Activated CD8-positive, alpha-beta memory T cell treated with anti-CD3 and anti-CD28 coated beads, Interleukin-2, amount 10 ng/mL, durations not matched to agents 7 days and 5 days (primary cell): Measurements from ENCODE around the gene GRM7. TPM values are rescaled to one million over a fixed set of nuclear protein-coding genes. Genes with fewer than 3 reads are reported as not detected.

Source experiments
- ATAC-seq: fragments of 150-1000 bp; cut with Tn5 transposase; one replicate; pipeline ENCODE4 v1.10.0; 2021; ENCODE audit warnings: moderate library complexity
- CTCF ChIA-PET: fragments of 350-600 bp; sonication (Branson Sonifier 250); formaldehyde crosslinking; loops from one replicate; lab custom pipeline; 2021; ENCODE audit warnings: antibody characterized with exemption; lab: Charles Lee
- DNase-seq: peaks from one replicate; pipeline ENCODE4 v3.0.0-alpha.2; 2020
- H3K27ac Mint-ChIP-seq: one replicate; pipeline ENCODE4 v1.8.0; 2021; ENCODE audit warnings: mild to moderate bottlenecking, mixed read lengths
- H3K27me3 Mint-ChIP-seq: one replicate; pipeline ENCODE4 v1.8.0; 2021; ENCODE audit warnings: mixed read lengths
- H3K36me3 Mint-ChIP-seq: one replicate; pipeline ENCODE4 v1.8.0; 2021; ENCODE audit warnings: mild to moderate bottlenecking, mixed read lengths
- H3K4me1 Mint-ChIP-seq: one replicate; pipeline ENCODE4 v1.8.0; 2021; ENCODE audit warnings: mixed read lengths
- H3K4me3 Mint-ChIP-seq: one replicate; pipeline ENCODE4 v1.8.0; 2021; ENCODE audit warnings: mild to moderate bottlenecking, moderate library complexity, mixed read lengths
- H3K9me3 Mint-ChIP-seq: one replicate; pipeline ENCODE4 v1.8.0; 2022; ENCODE audit warnings: low read depth, mixed read lengths
- total RNA-seq, 2 experiments: library from RNA; stranded (reverse); gene quantifications; one replicate each; pipeline ENCODE4 v1.2.3, GENCODE V29; 2021

Gene GRM7
- total RNA-seq, 2 experiments from 2014 or later, result not detected

- no peaks in the 10 kb centered on the region for H3K27me3 Mint-ChIP-seq
- no peaks in the 10 kb centered on the region for H3K36me3 Mint-ChIP-seq
- no peaks in the 10 kb centered on the region for H3K9me3 Mint-ChIP-seq
- no peak for ATAC-seq
- no peak overlapping the region for H3K4me3 Mint-ChIP-seq
- no peaks in the 10 kb centered on the region for H3K4me1 Mint-ChIP-seq
- CTCF ChIA-PET, result no interaction called here
- no peak overlapping the region for H3K27ac Mint-ChIP-seq
- DNase-seq, result no peak
Measured at GRCh38 chr3:7610634-7611033, 749.7 kb downstream of the GRM7 start.

GRCh38 chr3:7615043-7615442 is 754.1 kb downstream of the GRM7 start:
- Mint-ChIP-seq H3K9me3 (peaks cover 4% of the 10 kb centered on the region), H3K27ac (no peak overlapping the region), H3K4me3 (no peak overlapping the region), H3K27me3 (no peaks in the 10 kb centered on the region), H3K4me1 (no peaks in the 10 kb centered on the region), H3K36me3 (no peaks in the 10 kb centered on the region)
- ATAC-seq (no peak), DNase-seq (no peak)
- CTCF ChIA-PET, result no interaction called here

- CTCF ChIA-PET, result no interaction called here
- H3K36me3 Mint-ChIP-seq, result no peaks in the 10 kb centered on the region
- DNase-seq, result no peak
- no peaks in the 10 kb centered on the region for H3K27me3 Mint-ChIP-seq
- H3K4me1 Mint-ChIP-seq, result no peaks in the 10 kb centered on the region
- H3K4me3 Mint-ChIP-seq, result no peak overlapping the region
- ATAC-seq, result no peak
- H3K9me3 Mint-ChIP-seq, result peaks cover 4% of the 10 kb centered on the region
- no peak overlapping the region for H3K27ac Mint-ChIP-seq
Measured at GRCh38 chr3:7618606-7619005, 757.7 kb downstream of the GRM7 start.

GRCh38 chr3:7620401-7620800 is 759.5 kb downstream of the GRM7 start:
- Mint-ChIP-seq H3K4me3 (no peak overlapping the region), H3K27ac (no peak overlapping the region), H3K9me3 (peaks cover 4% of the 10 kb centered on the region), H3K27me3 (no peaks in the 10 kb centered on the region), H3K4me1 (no peaks in the 10 kb centered on the region), H3K36me3 (no peaks in the 10 kb centered on the region)
- CTCF ChIA-PET, result no interaction called here
- ATAC-seq, result no peak
- no peak for DNase-seq

GRCh38 chr3:7621046-7621630 is 760.2 kb downstream of the GRM7 start:
- H3K27me3 Mint-ChIP-seq, result no peaks in the 10 kb centered on the region

GRCh38 chr3:7621651-7622050 is 760.7 kb downstream of the GRM7 start:
- Mint-ChIP-seq H3K4me1 (no peaks in the 10 kb centered on the region), H3K9me3 (peaks cover 4% of the 10 kb centered on the region), H3K4me3 (no peak overlapping the region), H3K27ac (no peak overlapping the region), H3K27me3 (no peaks in the 10 kb centered on the region), H3K36me3 (no peaks in the 10 kb centered on the region)
- CTCF ChIA-PET, result no interaction called here
- ATAC-seq, result no peak
- DNase-seq, result no peak

More at GRCh38 chr3:7621046-7621630, 760.2 kb downstream of the GRM7 start:
- Mint-ChIP-seq H3K4me1 (no peaks in the 10 kb centered on the region), H3K9me3 (peaks cover 4% of the 10 kb centered on the region), H3K36me3 (no peaks in the 10 kb centered on the region), H3K27ac (no peak overlapping the region), H3K4me3 (no peak overlapping the region)
- DNase-seq (no peak), ATAC-seq (no peak)
- CTCF ChIA-PET, result no interaction called here

GRCh38 chr3:7625021-7625420 is 764.1 kb downstream of the GRM7 start:
- H3K4me1 Mint-ChIP-seq, result no peaks in the 10 kb centered on the region
- no peak overlapping the region for H3K4me3 Mint-ChIP-seq
- CTCF ChIA-PET, result no interaction called here
- ATAC-seq (no peak), DNase-seq (no peak)
- H3K36me3 Mint-ChIP-seq, result no peaks in the 10 kb centered on the region
- H3K27ac Mint-ChIP-seq, result no peak overlapping the region
- no peaks in the 10 kb centered on the region for H3K9me3 Mint-ChIP-seq
- no peaks in the 10 kb centered on the region for H3K27me3 Mint-ChIP-seq

- CTCF ChIA-PET, result no interaction called here
- H3K4me3 Mint-ChIP-seq, result no peak overlapping the region
- no peak for ATAC-seq
Measured at GRCh38 chr3:7630351-7630911, 769.5 kb downstream of the GRM7 start.

GRCh38 chr3:7630925-7631324 is 770.0 kb downstream of the GRM7 start:
- CTCF ChIA-PET, result no interaction called here
- H3K27ac Mint-ChIP-seq, result no peak overlapping the region
- H3K36me3 Mint-ChIP-seq, result no peaks in the 10 kb centered on the region
- H3K4me3 Mint-ChIP-seq, result no peak overlapping the region
- H3K9me3 Mint-ChIP-seq, result no peaks in the 10 kb centered on the region
- no peak for DNase-seq
- no peaks in the 10 kb centered on the region for H3K27me3 Mint-ChIP-seq
- ATAC-seq, result no peak
- no peaks in the 10 kb centered on the region for H3K4me1 Mint-ChIP-seq

More at GRCh38 chr3:7630351-7630911, 769.5 kb downstream of the GRM7 start:
- H3K27me3 Mint-ChIP-seq, result no peaks in the 10 kb centered on the region
- H3K4me1 Mint-ChIP-seq, result no peaks in the 10 kb centered on the region
- DNase-seq, result no peak
- H3K27ac Mint-ChIP-seq, result no peak overlapping the region
- H3K36me3 Mint-ChIP-seq, result no peaks in the 10 kb centered on the region
- no peaks in the 10 kb centered on the region for H3K9me3 Mint-ChIP-seq

- peaks cover 5% of the 10 kb centered on the region for H3K9me3 Mint-ChIP-seq
- no peak for DNase-seq
- H3K27ac Mint-ChIP-seq, result no peak overlapping the region
- H3K27me3 Mint-ChIP-seq, result no peaks in the 10 kb centered on the region
- no peak overlapping the region for H3K4me3 Mint-ChIP-seq
- CTCF ChIA-PET, result no interaction called here
- no peak for ATAC-seq
- H3K4me1 Mint-ChIP-seq, result no peaks in the 10 kb centered on the region
- no peaks in the 10 kb centered on the region for H3K36me3 Mint-ChIP-seq
Measured at GRCh38 chr3:7632305-7632704, 771.4 kb downstream of the GRM7 start.

GRCh38 chr3:7637694-7638093 is 776.8 kb downstream of the GRM7 start:
- no peak for DNase-seq
- ATAC-seq, result no peak
- Mint-ChIP-seq H3K27ac (no peak overlapping the region), H3K9me3 (peaks cover 5% of the 10 kb centered on the region), H3K27me3 (no peaks in the 10 kb centered on the region), H3K4me3 (no peak overlapping the region), H3K36me3 (no peaks in the 10 kb centered on the region), H3K4me1 (no peaks in the 10 kb centered on the region)
- CTCF ChIA-PET, result no interaction called here

- CTCF ChIA-PET, result no interaction called here
- H3K9me3 Mint-ChIP-seq, result peaks cover 5% of the 10 kb centered on the region
- H3K4me1 Mint-ChIP-seq, result no peaks in the 10 kb centered on the region
Measured at GRCh38 chr3:7638103-7638502, 777.2 kb downstream of the GRM7 start.

GRCh38 chr3:7640787-7641186 is 779.9 kb downstream of the GRM7 start:
- Mint-ChIP-seq H3K4me1 (no peaks in the 10 kb centered on the region), H3K36me3 (no peaks in the 10 kb centered on the region), H3K27ac (no peak overlapping the region), H3K27me3 (no peaks in the 10 kb centered on the region), H3K9me3 (peaks cover 5% of the 10 kb centered on the region), H3K4me3 (no peak overlapping the region)
- DNase-seq, result no peak
- CTCF ChIA-PET, result no interaction called here
- ATAC-seq, result no peak

More at GRCh38 chr3:7638103-7638502, 777.2 kb downstream of the GRM7 start:
- ATAC-seq, result no peak
- H3K27ac Mint-ChIP-seq, result no peak overlapping the region
- H3K4me3 Mint-ChIP-seq, result no peak overlapping the region
- H3K27me3 Mint-ChIP-seq, result no peaks in the 10 kb centered on the region
- no peaks in the 10 kb centered on the region for H3K36me3 Mint-ChIP-seq
- DNase-seq, result no peak

GRCh38 chr3:7646851-7647250 is 785.9 kb downstream of the GRM7 start:
- Mint-ChIP-seq H3K36me3 (no peaks in the 10 kb centered on the region), H3K27me3 (no peaks in the 10 kb centered on the region), H3K4me1 (no peaks in the 10 kb centered on the region), H3K9me3 (peaks cover 3% of the 10 kb centered on the region), H3K27ac (no peak overlapping the region), H3K4me3 (no peak overlapping the region)
- DNase-seq (no peak), ATAC-seq (no peak)
- CTCF ChIA-PET, result no interaction called here
